Breast epithelium (tissue), 3 donors: ENCODE measurements around the gene CDH26.

ENCODE experiments used
- POLR2A ChIP-seq: fragments of 450-650 bp; IDR thresholded peaks from one replicate; pipeline ENCODE4 v1.6.1; 2016; ENCODE audit warnings: antibody characterized with exemption, mild to moderate bottlenecking, moderate library complexity
- POLR2AphosphoS5 ChIP-seq, 3 donors: sonication (generic); formaldehyde crosslinking; IDR thresholded peaks; one replicate each; pipeline ENCODE4 v1.6.1; 2017; ENCODE audit warnings: antibody characterized with exemption in 3 of 3
- TF ChIP-seq, protein P1 (sequence below), 3 donors: fragments of 450-650 bp; IDR thresholded peaks; one replicate each; pipeline ENCODE4 v1.5.1; 2016 to 2017; ENCODE audit warnings: antibody characterized with exemption in 3 of 3, mild to moderate bottlenecking in 3 of 3, moderate library complexity in 3 of 3

GRCh38 chr20:59912609-59913008, 45.6 kb upstream of the CDH26 start:
- TF ChIP-seq, protein P1, sequence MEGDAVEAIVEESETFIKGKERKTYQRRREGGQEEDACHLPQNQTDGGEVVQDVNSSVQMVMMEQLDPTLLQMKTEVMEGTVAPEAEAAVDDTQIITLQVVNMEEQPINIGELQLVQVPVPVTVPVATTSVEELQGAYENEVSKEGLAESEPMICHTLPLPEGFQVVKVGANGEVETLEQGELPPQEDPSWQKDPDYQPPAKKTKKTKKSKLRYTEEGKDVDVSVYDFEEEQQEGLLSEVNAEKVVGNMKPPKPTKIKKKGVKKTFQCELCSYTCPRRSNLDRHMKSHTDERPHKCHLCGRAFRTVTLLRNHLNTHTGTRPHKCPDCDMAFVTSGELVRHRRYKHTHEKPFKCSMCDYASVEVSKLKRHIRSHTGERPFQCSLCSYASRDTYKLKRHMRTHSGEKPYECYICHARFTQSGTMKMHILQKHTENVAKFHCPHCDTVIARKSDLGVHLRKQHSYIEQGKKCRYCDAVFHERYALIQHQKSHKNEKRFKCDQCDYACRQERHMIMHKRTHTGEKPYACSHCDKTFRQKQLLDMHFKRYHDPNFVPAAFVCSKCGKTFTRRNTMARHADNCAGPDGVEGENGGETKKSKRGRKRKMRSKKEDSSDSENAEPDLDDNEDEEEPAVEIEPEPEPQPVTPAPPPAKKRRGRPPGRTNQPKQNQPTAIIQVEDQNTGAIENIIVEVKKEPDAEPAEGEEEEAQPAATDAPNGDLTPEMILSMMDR (IDR thresholded peaks at IDR 0.05) = no peak
- TF ChIP-seq POLR2A (no peak), POLR2AphosphoS5 (IDR thresholded peaks at IDR 0.05) (no peak)
